Endothelial cell of umbilical vein (primary cell): ENCODE data around the gene TAF3. TPM values are rescaled to one million over a fixed set of nuclear protein-coding genes. Genes with fewer than 3 reads are reported as not detected.

ENCODE experiments used
- BruUV-seq: library from RNA; stranded (reverse); fragments of 400-500 nt; replicated peaks from 2 replicates; lab custom pipeline; 2021; lab: Mats Ljungman, UMichigan
- CTCF ChIA-PET: fragments of 300-600, 350-600 bp; sonication (Branson Sonifier 250); formaldehyde crosslinking; loops from one replicate; lab custom pipeline; 2021; ENCODE audit warnings: antibody characterized with exemption, inconsistent platforms; lab: Charles Lee
- POLR2A ChIA-PET: fragments of 300-600, 350-600 bp; sonication (Branson Sonifier 250); formaldehyde crosslinking; loops from one replicate; lab custom pipeline; 2021; ENCODE audit warnings: antibody characterized with exemption, inconsistent platforms; lab: Charles Lee
- DNase-seq: peaks from one replicate; pipeline ENCODE4 v3.0.0-alpha.2; 2011; ENCODE audit warnings: low read depth, low spot score
- FAIRE-seq: peaks from 2 replicates; lab custom pipeline; 2011; peaks lifted over from hg19 to GRCh38; lab: Jason Lieb, UNC
- H2AFZ ChIP-seq: 2 replicates; pipeline ENCODE4 v1.6.0; 2012; ENCODE audit warnings: low read depth, low read length, control low read depth, inconsistent platforms
- H3K27ac ChIP-seq: 2 replicates; pipeline ENCODE4 v1.5.1; 2011; ENCODE audit warnings: low read depth, mild to moderate bottlenecking, control low read depth, low read length, moderate library complexity; ENCODE audit not compliant: insufficient read depth
- H3K27me3 ChIP-seq, 2 experiments: 2 replicates each; pipeline versions ENCODE4 v1.6.0 to v1.6.1; 2011; ENCODE audit warnings: low read length in 2 of 2, mixed read lengths in 1 of 2; ENCODE audit not compliant: control insufficient read depth in 2 of 2, insufficient read depth in 2 of 2
- H3K36me3 ChIP-seq, 2 experiments: 2 replicates in 1 of 2; 3 replicates in 1 of 2; pipeline ENCODE4 v1.5.1; 2011; ENCODE audit warnings: low read length in 2 of 2, mild to moderate bottlenecking in 1 of 2, moderate library complexity in 1 of 2; ENCODE audit not compliant: control insufficient read depth in 2 of 2, insufficient read depth in 2 of 2; ENCODE audit errors: extremely low read depth in 1 of 2
- H3K4me1 ChIP-seq: 3 replicates; pipeline ENCODE4 v1.5.1; 2011; ENCODE audit warnings: mild to moderate bottlenecking, low read length; ENCODE audit not compliant: control insufficient read depth, insufficient read depth; ENCODE audit errors: extremely low read depth
- H3K4me2 ChIP-seq: 2 replicates; pipeline ENCODE4 v1.6.1; 2011; ENCODE audit warnings: low read length, control low read depth, mixed read lengths; ENCODE audit not compliant: insufficient read depth
- H3K4me3 ChIP-seq, 3 experiments: fragments of 200-600 bp in 1 of 3; sonication (generic), shearing (Covaris generic) in 1 of 3; replicated peaks in 1 of 3; 2 replicates each; pipeline ENCODE4 v1.5.1; 2011 to 2016; ENCODE audit warnings: control low read depth in 3 of 3, low read length in 3 of 3, mild to moderate bottlenecking in 2 of 3, inconsistent platforms in 1 of 3, low read depth in 1 of 3, moderate library complexity in 1 of 3; ENCODE audit not compliant: insufficient read depth in 1 of 3
- H3K79me2 ChIP-seq: 2 replicates; pipeline ENCODE4 v1.6.0; 2012; ENCODE audit warnings: low read length, inconsistent platforms; ENCODE audit not compliant: control insufficient read depth, insufficient read depth
- H3K9ac ChIP-seq: replicated peaks from 2 replicates; pipeline ENCODE3; 2011; ENCODE audit warnings: low read length, control low read depth; ENCODE audit not compliant: insufficient read depth; ENCODE audit errors: extremely low read depth
- H3K9me1 ChIP-seq: replicated peaks from 3 replicates; pipeline ENCODE4 v1.6.0; 2011; ENCODE audit warnings: mild to moderate bottlenecking, low read length; ENCODE audit not compliant: control insufficient read depth, insufficient read depth; ENCODE audit errors: extremely low read depth
- H3K9me3 ChIP-seq: replicated peaks from 2 replicates; pipeline ENCODE4 v1.5.1; 2012; ENCODE audit warnings: low read length, inconsistent platforms; ENCODE audit not compliant: control insufficient read depth, insufficient read depth
- H4K20me1 ChIP-seq: replicated peaks from 2 replicates; pipeline ENCODE3; 2011; ENCODE audit warnings: mild to moderate bottlenecking, low read length; ENCODE audit not compliant: control insufficient read depth, insufficient read depth; ENCODE audit errors: extremely low read depth
- CTCF ChIP-seq, 2 donors: IDR thresholded peaks; 1 replicate in 1 of 2; 2 replicates in 1 of 2; pipeline ENCODE4 v1.5.1; 2011; ENCODE audit warnings: low read length in 2 of 2, mild to moderate bottlenecking in 2 of 2, moderate library complexity in 2 of 2, control low read depth in 1 of 2, inconsistent platforms in 1 of 2, low read depth in 1 of 2; ENCODE audit not compliant: insufficient read depth in 1 of 2; ENCODE audit errors: extremely low read depth in 1 of 2
- EZH2 ChIP-seq: IDR thresholded peaks from 2 replicates; pipeline ENCODE4 v1.6.1; 2012; ENCODE audit warnings: borderline replicate concordance, low read depth, mild to moderate bottlenecking, moderate library complexity, low read length, inconsistent platforms; ENCODE audit not compliant: severe bottlenecking
- FOS ChIP-seq: IDR thresholded peaks from 2 replicates; pipeline ENCODE4 v1.6.1; 2011; ENCODE audit warnings: mild to moderate bottlenecking, low read length, moderate library complexity, borderline replicate concordance; ENCODE audit not compliant: insufficient read depth
- GATA2 ChIP-seq: IDR thresholded peaks from 2 replicates; pipeline ENCODE4 v1.7.0; 2011; ENCODE audit warnings: low read depth, mild to moderate bottlenecking, moderate library complexity, mixed read lengths, low read length; ENCODE audit not compliant: insufficient read length, insufficient read depth
- JUN ChIP-seq: IDR thresholded peaks from 2 replicates; pipeline ENCODE4 v1.6.1; 2011; ENCODE audit warnings: borderline replicate concordance, low read depth; ENCODE audit not compliant: insufficient read length, insufficient read depth
- MYC ChIP-seq: IDR thresholded peaks from one replicate; pipeline ENCODE4 v1.6.1; 2011; ENCODE audit warnings: mild to moderate bottlenecking, low read depth, low read length
- POLR2A ChIP-seq: IDR thresholded peaks from 2 replicates; pipeline ENCODE4 v1.6.1; 2012; ENCODE audit warnings: low read depth, mild to moderate bottlenecking, control low read depth, low read length
- POLR2AphosphoS5 ChIP-seq: IDR thresholded peaks from 2 replicates; pipeline ENCODE4 v1.6.1; 2012; ENCODE audit warnings: low read depth, mild to moderate bottlenecking, control low read depth, low read length, moderate library complexity; ENCODE audit not compliant: insufficient read depth
- dilution Hi-C: fragments of 300-500 bp; cut with MboI; formaldehyde crosslinking; loops from one replicate; pipeline ENCODE4 v1.15.0; 2019; ENCODE audit warnings: low sequenced_read_pairs; ENCODE audit not compliant: extremely low pct_ligation_motif_present
- intact Hi-C: fragments of 100-400 bp; cut with micrococcal nuclease; formaldehyde crosslinking; loops from one replicate; pipeline ENCODE4 v1.10.0; 2022
- polyA plus RNA-seq, 4 experiments: library from polyadenylated mRNA; depleted of rRNA in 3 of 4; stranded (reverse) in 3 of 4; unstranded in 1 of 4; fragments of >200 nt; gene quantifications; 2 replicates each; pipeline versions ENCODE4 v1.2.1 to v1.2.3, GENCODE V29; 2011 to 2012; ENCODE audit warnings: missing spikeins in 1 of 4
- total RNA-seq: library from RNA; stranded (reverse); gene quantifications from 2 replicates; pipeline ENCODE4 v1.2.3, GENCODE V29; 2021

Gene TAF3
- total and polyA plus RNA-seq, 2 donors (not counting 3 experiments of a cell fraction or from before 2014, with no cell fraction given) = 2.4 to 10.5 TPM

GRCh38 chr10:8023851-8024250 is 205.5 kb downstream of the TAF3 start:
- no TSS peak for BruUV-seq
- dilution Hi-C loops (no loop called here), intact Hi-C loops (no loop called here)
- no peak overlapping the region for H3K27ac ChIP-seq
- no peak overlapping the region for H3K9ac ChIP-seq
- CTCF ChIA-PET = no interaction called here
- no peak overlapping the region for H2AFZ ChIP-seq
- H3K4me1 ChIP-seq = peaks cover 8% of the 10 kb centered on the region
- H3K79me2 ChIP-seq = no peaks in the 10 kb centered on the region
- no peak for DNase-seq
- POLR2A ChIA-PET = no interaction called here
- no peaks in the 10 kb centered on the region for H3K9me1 ChIP-seq
- TF ChIP-seq CTCF (IDR thresholded peaks at IDR 0.05; ENCODE audit: extremely low read depth in 1 of 2, insufficient read depth in 1 of 2, low read depth in 1 of 2, low read length in 2 of 2) (no peak), EZH2 (no peak), POLR2A (no peak), JUN (no peak), FOS (no peak), MYC (no peak), GATA2 (no peak), POLR2AphosphoS5 (no peak)
- no peak overlapping the region for H3K4me3 ChIP-seq
- no peak for FAIRE-seq
- no peak overlapping the region for H3K4me2 ChIP-seq
- H3K9me3 ChIP-seq = no peaks in the 10 kb centered on the region
- no peaks in the 10 kb centered on the region for H4K20me1 ChIP-seq
- H3K27me3 ChIP-seq = peaks cover 0 to 6% of the 10 kb centered on the region in 2 experiments
- no peaks in the 10 kb centered on the region for H3K36me3 ChIP-seq
